ENCODE data around the gene RAB43.
"Not testable (repeated sequence)": the region's sequence is repeated elsewhere in the genome, so short reads cannot be mapped to it uniquely, and the experiment has no call there.

Gene RAB43

DNA sequence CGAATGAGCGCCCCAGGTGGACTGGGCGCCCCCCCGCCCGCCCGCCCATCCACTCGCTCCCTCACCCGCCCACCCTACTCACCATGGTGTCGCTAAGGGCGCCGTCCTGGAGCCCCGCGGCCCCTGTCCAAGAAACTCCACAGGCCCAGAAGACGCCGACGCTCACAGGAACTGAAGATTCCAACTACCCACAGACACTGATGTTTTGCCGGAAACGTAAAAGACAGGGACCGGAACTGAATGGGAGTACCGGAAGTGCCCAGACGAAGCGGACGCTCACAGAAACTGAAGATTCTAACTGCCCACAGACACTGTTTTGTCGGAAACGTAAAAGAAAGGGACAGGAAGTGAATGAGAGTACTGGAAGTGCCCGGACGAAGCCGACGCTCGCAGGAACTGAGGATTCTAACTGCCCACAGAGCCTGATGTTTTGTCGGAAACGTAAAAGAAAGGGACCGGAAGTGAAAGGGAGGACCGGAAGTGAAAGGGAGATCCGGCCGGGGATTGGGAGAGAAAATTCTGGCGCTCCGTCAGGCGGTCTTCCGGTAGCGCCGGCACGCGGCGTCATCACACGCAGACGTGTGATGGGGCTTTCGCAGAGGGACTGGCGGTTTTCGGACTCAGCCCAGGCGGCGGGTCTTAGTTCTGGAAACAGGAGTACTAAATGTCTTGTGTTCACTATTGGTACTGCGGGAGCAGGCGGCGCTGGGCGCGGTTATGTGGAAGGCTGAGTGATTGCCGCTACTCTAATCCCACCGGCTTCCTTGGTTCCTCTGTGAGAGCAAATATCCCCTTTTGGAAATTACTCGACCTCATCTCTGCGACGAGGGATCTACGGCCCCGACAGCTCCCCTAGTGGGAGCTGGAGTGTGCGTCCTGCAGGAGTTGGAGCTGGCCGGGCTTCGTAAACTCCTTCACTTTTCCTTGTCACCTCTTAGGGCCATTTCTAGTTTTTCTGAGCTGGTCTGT, 39.6 kb upstream of the RAB43 start, which contains the start of gene ISY1:
Gene ISY1 (minus strand): TSS at position 173 of the 969 bp plus-strand sequence. CDS start 88 bp downstream, at position 85.
- H3K4me3 ChIP-seq (replicated peaks; ENCODE audit: low read depth, low read length), result peak within 1 kb of the TSS; percentile 95

GRCh38 chr3:129144786-129145185, 23.2 kb upstream of the RAB43 start:
- no peak for TF ChIP-seq CTCF (IDR thresholded peaks at IDR 0.05; ENCODE audit: low read depth, low read length, missing control alignments)
- DNase-seq (ENCODE audit: extremely low read depth, low read depth), result no peak
- no peak overlapping the region for H3K4me3 ChIP-seq (replicated peaks; ENCODE audit: low read depth, low read length)

More for the DNA sequence above, 39.6 kb upstream of the RAB43 start, which contains the start of gene ISY1:
- peak; percentile 89 for TF ChIP-seq CTCF (IDR thresholded peaks at IDR 0.05; ENCODE audit: low read depth, low read length, missing control alignments)
- DNase-seq (ENCODE audit: extremely low read depth, low read depth), result peak; percentile 93

- not testable (repeated sequence) for H3K4me3 ChIP-seq (replicated peaks; ENCODE audit: low read depth, low read length); DNase-seq (ENCODE audit: extremely low read depth, low read depth)
These were observed 19.4 kb upstream of the RAB43 start for GRCh38 chr3:129141011-129141410.

DNA sequence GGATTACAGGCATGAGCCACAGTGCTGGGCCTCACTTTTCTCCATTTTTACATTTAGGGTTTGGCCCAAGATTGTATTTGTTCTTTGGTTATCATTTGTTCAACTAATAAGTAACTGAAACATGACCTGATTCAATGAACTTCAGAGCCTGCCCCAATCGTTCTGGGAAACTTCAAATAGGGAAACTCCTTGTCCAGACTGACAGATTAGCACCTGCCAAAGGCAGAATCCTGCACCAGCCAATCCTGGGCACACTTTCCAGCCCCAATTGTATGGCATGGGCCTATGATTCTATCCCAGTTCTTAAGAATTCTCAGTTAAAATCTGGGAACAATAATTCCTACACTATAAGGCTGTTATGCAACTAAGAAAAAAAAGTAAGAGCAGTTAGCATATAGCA, 18.3 kb upstream of the RAB43 start:
- TF ChIP-seq CTCF (IDR thresholded peaks at IDR 0.05; ENCODE audit: low read depth, low read length, missing control alignments), result no peak
- H3K4me3 ChIP-seq (replicated peaks; ENCODE audit: low read depth, low read length), result no peak overlapping the region
- no peak for DNase-seq (ENCODE audit: extremely low read depth, low read depth)

DNA sequence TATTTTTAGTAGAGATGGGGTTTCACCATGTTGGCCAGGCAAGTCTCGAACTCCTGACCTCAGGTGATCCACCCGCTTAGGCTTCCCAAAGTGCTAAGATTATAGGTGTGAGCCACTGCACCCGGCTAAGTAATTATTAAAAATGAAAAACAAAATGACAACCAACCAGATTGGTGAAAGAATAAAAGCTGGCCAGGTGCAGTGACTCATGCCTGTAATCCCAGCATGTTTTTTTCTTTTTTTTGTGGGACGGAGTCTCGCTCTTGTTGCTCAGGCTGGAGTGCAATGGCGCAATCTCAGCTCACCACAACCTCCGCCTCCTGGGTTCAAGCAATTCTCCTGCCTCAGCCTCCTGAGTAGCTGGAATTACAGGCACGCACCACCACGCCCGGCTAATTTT, 14.7 kb upstream of the RAB43 start:
- DNase-seq (ENCODE audit: extremely low read depth, low read depth); H3K4me3 ChIP-seq (replicated peaks; ENCODE audit: low read depth, low read length): not testable (repeated sequence)

DNA sequence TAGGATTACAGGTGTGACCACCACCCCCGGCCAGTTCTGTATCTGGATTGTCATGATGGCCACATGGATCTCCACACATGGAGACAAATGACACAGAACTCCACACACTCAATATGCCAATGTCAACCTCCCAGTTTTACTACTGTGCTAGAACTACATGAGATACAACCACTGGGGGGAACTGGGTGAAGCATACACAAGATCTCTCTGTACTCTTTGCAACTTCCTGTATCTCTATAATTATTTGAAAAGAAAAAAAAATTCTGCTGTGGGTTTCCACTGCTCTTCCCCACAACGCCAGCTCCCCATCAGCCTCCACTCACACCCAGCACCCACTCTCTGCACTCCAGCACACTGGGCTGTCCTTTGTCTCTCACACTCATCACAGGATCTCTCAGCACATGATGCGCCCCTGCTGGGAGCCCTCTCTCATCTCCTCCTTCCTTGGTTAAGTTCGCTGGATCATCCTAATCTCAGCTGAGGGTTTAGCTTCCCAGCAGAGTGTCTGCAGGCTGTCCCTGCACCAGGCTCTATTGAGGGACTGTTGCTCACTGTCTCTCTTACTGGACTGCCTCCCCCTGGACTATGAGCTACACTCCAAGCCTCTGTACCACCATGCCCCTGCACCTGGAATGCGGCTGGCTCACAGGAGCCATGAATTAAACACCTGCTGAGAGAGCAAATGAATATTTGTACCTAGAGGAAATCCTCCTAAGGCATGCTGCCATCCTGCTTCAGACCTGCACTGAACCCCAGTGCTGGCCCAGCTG, 10.7 kb upstream of the RAB43 start:
- TF ChIP-seq CTCF (IDR thresholded peaks at IDR 0.05; ENCODE audit: low read depth, low read length, missing control alignments), result no peak
- DNase-seq (ENCODE audit: extremely low read depth, low read depth), result no peak
- H3K4me3 ChIP-seq (replicated peaks; ENCODE audit: low read depth, low read length), result no peak overlapping the region

- DNase-seq (ENCODE audit: extremely low read depth, low read depth), result no peak
- TF ChIP-seq CTCF (IDR thresholded peaks at IDR 0.05; ENCODE audit: low read depth, low read length, missing control alignments), result no peak
These were observed 10.0 kb upstream of the RAB43 start for GRCh38 chr3:129131465-129132088.

More at GRCh38 chr3:129131465-129132088, 10.0 kb upstream of the RAB43 start:
- no peak overlapping the region for H3K4me3 ChIP-seq (replicated peaks; ENCODE audit: low read depth, low read length)
